Measurements from ENCODE around the gene CASR.

DNA sequence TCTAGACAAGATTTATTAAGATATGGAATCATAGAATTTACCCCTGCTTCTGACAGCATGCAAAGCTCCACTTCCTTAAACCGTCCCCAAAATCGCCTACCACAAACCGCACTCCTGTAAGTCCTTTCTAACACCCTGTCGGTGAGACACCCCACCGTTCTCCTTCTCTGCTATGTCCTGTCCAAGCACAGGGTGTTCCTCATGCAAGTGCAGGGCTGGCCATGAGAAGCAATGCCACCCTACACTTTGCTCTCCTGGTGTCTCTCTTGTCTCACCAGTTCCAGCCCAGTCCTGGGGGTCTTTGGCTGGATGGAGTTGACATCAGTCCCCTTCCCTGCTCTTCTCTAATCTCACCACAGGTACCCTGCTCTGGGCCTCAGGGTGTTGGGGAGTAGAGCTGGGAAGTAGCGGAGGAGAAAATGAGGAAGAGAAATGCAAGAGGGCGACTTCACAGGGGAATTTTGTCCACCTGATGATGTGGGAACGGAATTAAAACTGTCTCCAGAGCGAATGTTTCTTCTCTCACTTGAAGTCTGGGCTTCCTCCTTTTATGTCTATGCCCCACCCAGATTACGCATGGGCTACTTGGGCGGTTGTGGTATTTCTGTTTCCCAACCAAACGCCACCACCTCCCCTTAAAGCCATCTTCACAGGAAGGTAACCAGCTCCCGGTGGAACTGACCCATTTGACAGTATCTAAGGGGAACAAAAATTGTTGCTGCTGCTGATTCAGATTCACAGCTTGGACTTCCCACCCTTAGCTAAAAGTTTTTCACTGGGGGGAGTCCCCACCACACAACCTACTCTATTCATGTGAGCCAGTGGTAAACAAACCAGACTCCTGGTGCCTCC is 49.9 kb downstream of the CASR start:
- TF ChIP-seq, protein P1, sequence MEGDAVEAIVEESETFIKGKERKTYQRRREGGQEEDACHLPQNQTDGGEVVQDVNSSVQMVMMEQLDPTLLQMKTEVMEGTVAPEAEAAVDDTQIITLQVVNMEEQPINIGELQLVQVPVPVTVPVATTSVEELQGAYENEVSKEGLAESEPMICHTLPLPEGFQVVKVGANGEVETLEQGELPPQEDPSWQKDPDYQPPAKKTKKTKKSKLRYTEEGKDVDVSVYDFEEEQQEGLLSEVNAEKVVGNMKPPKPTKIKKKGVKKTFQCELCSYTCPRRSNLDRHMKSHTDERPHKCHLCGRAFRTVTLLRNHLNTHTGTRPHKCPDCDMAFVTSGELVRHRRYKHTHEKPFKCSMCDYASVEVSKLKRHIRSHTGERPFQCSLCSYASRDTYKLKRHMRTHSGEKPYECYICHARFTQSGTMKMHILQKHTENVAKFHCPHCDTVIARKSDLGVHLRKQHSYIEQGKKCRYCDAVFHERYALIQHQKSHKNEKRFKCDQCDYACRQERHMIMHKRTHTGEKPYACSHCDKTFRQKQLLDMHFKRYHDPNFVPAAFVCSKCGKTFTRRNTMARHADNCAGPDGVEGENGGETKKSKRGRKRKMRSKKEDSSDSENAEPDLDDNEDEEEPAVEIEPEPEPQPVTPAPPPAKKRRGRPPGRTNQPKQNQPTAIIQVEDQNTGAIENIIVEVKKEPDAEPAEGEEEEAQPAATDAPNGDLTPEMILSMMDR (IDR thresholded peaks at IDR 0.05): no peak
- TF ChIP-seq POLR2AphosphoS5 (IDR thresholded peaks at IDR 0.05) (no peak), POLR2A (IDR thresholded peaks at IDR 0.05) (no peak)

Measured in breast epithelium (tissue), 3 donors.